KOPT-K1 (cell line): ENCODE results near the gene MAPK7.

Experiments
- H3K27ac ChIP-seq: fragments of 200-600 bp; sonication (generic); 2 replicates; pipeline ENCODE4 v1.5.1; 2016; ENCODE audit warnings: antibody characterized with exemption, mild to moderate bottlenecking, low read depth, low read length; ENCODE audit not compliant: poor library complexity, severe bottlenecking
- H3K36me3 ChIP-seq: fragments of 200-600 bp; sonication (generic); 2 replicates; pipeline ENCODE4 v1.5.1; 2017; ENCODE audit warnings: antibody characterized with exemption, mild to moderate bottlenecking, low read length, moderate library complexity; ENCODE audit not compliant: insufficient read depth
- H3K9me3 ChIP-seq: fragments of 200-600 bp; sonication (generic); 2 replicates; pipeline ENCODE4 v1.5.1; 2017; ENCODE audit warnings: antibody characterized with exemption, low read length, mild to moderate bottlenecking; ENCODE audit not compliant: insufficient read depth, poor library complexity, severe bottlenecking

Gene MAPK7

GRCh38 chr17:19418251-19418992 lies 40.1 kb downstream of the MAPK7 start:
- H3K9me3 ChIP-seq: no peaks in the 10 kb centered on the region
- no peaks in the 10 kb centered on the region for H3K36me3 ChIP-seq
- H3K27ac ChIP-seq: no peak overlapping the region

GRCh38 chr17:19421219-19421618 lies 42.9 kb downstream of the MAPK7 start:
- H3K9me3 ChIP-seq: no peaks in the 10 kb centered on the region

GRCh38 chr17:19421926-19422325 lies 43.6 kb downstream of the MAPK7 start:
- H3K9me3 ChIP-seq: no peaks in the 10 kb centered on the region
- H3K36me3 ChIP-seq: no peaks in the 10 kb centered on the region
- no peak overlapping the region for H3K27ac ChIP-seq

More at GRCh38 chr17:19421219-19421618, 42.9 kb downstream of the MAPK7 start:
- no peak overlapping the region for H3K27ac ChIP-seq
- no peaks in the 10 kb centered on the region for H3K36me3 ChIP-seq

GRCh38 chr17:19424934-19425868 lies 46.9 kb downstream of the MAPK7 start:
- no peak overlapping the region for H3K27ac ChIP-seq
- no peaks in the 10 kb centered on the region for H3K9me3 ChIP-seq

GRCh38 chr17:19426631-19427030 lies 48.3 kb downstream of the MAPK7 start:
- Histone ChIP-seq H3K27ac (no peak overlapping the region), H3K9me3 (no peaks in the 10 kb centered on the region), H3K36me3 (no peaks in the 10 kb centered on the region)

More at GRCh38 chr17:19424934-19425868, 46.9 kb downstream of the MAPK7 start:
- H3K36me3 ChIP-seq: no peaks in the 10 kb centered on the region

- no peak overlapping the region for H3K27ac ChIP-seq
- no peaks in the 10 kb centered on the region for H3K36me3 ChIP-seq
- H3K9me3 ChIP-seq: no peaks in the 10 kb centered on the region
These were observed 53.4 kb downstream of the MAPK7 start for GRCh38 chr17:19431691-19432090.
